GM21529 (cell line): Measurements from ENCODE around the gene DMAC2.
"Not testable (repeated sequence)": the region's sequence is repeated elsewhere in the genome, so short reads cannot be mapped to it uniquely, and the experiment has no call there.

Experiments used
- ATAC-seq: cut with Tn5 transposase; IDR thresholded peaks from one replicate; pipeline ENCODE4 v1.9.1; 2021; ENCODE audit not compliant: unreplicated experiment

The DMAC2 gene

GRCh38 chr19:41424335-41425173 is 15.2 kb downstream of the DMAC2 start:
- ATAC-seq: no peak

DNA sequence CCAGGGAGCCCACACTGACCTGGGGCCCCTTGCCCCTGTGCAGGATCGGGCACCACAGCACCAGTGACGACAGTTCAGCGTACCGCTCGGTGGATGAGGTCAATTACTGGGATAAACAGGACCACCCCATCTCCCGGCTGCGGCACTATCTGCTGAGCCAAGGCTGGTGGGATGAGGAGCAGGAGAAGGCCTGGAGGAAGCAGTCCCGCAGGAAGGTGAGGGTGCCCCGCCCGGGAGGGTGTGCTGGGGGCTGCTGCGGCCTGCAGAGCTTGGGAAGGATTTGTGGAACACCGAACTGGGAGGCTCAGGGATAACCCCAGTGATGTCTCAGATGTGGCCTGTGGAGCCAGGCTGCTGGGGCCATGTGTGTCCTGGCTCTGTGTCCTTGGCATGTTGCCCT is 16.8 kb downstream of the DMAC2 start:
- ATAC-seq: no peak

GRCh38 chr19:41422456-41422855 is 17.3 kb downstream of the DMAC2 start:
- no peak for ATAC-seq

DNA sequence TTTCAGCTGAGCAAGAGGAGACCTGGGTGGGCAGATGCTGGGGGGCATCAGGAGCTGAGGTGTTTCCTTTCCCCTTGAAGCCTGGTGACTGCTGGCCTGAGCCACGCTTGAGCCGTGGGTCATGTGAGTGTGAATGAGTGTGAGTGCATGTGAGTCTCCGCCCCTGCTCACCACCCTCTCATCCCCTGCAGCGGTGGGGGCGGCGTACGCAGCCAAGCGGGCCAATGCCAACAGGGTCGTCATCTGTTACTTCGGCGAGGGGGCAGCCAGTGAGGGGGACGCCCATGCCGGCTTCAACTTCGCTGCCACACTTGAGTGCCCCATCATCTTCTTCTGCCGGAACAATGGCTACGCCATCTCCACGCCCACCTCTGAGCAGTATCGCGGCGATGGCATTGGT is 17.7 kb downstream of the DMAC2 start:
- no peak for ATAC-seq

DNA sequence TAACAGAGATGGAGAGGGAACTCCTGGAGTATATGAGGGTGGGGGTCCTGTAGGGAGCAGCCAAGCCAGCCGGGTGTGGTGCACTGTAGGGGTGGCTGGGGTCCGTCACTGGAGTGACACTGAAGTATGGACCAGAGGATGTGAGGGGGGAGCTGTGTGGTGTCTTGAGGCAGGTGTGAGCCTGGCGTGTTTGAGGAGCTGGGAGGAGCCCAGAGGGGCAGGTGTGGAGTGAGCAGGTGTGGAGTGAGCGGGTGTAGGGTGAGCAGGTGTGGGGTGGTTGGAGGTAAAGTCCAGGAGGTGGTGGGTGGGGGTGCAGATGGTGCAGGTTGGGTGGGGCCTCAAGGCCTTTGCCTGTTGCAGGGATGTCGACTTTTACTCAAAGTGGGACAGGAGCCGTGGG is 18.4 kb downstream of the DMAC2 start:
- ATAC-seq: no peak

GRCh38 chr19:41420101-41420880 is 19.4 kb downstream of the DMAC2 start:
- no peak for ATAC-seq

DNA sequence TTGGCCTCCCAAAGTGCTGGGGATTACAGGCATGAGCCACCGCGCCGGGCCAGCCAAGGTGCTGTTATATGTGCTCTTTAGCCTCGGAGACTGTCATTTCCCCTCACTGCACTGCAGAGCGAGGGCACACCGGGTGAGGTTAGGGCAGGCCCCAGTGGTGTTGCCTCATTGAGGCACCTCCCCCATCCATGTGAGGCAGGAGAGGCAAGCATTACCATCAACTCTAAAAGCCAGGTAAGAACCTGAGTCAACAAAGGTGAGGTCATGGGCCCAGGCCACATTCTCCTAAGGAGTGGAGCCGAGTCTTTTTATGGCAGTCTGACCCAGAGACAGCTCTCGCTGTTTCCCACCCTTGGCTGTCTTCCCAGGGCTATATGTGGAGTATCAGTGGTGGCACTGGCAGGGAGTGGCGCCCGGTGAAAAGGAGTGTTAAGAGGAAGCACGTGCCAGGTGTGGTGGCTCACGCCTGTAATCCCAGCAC is 23.5 kb downstream of the DMAC2 start:
- ATAC-seq: no peak

- no peak for ATAC-seq
Measured at GRCh38 chr19:41415154-41415571, 24.5 kb downstream of the DMAC2 start.

GRCh38 chr19:41414461-41414860 is 25.3 kb downstream of the DMAC2 start:
- no peak for ATAC-seq

DNA sequence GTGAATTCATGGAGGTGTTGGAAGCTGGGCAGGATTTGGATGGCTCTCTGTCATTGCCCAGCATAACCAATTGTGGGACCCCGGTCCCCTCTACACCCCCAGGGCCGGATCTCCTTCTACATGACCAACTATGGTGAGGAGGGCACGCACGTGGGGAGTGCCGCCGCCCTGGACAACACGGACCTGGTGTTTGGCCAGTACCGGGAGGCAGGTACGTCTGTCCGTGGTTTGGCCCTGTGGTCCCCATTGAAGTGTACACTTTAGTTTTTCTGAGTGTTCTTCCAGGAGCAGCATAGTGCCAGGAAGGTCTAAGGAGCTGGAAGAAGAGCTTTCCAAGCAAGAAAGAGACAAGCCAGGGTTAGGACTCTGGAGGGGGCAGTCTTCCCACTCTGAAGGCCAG is 25.8 kb downstream of the DMAC2 start:
- ATAC-seq: no peak

DNA sequence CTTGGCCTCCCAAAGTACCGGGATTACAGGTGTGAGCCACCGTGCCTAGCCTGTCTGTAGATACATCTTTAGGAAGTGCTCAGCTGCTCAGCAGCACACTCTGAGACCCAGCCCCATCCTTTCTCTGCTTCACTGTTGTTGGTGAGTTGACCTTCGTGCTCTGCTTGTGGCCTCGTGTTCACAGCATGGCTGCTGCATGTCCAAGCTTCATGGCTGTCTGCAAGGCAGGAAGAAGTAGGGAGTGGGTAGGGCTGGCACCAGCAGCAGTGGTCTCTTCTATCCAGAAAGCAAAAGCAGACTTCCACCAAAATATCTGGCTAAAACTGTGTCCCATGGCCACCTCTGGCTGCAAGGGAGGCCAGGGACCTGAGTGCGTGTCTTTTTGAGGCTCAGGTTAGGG is 26.8 kb downstream of the DMAC2 start:
- ATAC-seq: no peak

GRCh38 chr19:41411968-41412265 is 27.8 kb downstream of the DMAC2 start:
- no peak for ATAC-seq

DNA sequence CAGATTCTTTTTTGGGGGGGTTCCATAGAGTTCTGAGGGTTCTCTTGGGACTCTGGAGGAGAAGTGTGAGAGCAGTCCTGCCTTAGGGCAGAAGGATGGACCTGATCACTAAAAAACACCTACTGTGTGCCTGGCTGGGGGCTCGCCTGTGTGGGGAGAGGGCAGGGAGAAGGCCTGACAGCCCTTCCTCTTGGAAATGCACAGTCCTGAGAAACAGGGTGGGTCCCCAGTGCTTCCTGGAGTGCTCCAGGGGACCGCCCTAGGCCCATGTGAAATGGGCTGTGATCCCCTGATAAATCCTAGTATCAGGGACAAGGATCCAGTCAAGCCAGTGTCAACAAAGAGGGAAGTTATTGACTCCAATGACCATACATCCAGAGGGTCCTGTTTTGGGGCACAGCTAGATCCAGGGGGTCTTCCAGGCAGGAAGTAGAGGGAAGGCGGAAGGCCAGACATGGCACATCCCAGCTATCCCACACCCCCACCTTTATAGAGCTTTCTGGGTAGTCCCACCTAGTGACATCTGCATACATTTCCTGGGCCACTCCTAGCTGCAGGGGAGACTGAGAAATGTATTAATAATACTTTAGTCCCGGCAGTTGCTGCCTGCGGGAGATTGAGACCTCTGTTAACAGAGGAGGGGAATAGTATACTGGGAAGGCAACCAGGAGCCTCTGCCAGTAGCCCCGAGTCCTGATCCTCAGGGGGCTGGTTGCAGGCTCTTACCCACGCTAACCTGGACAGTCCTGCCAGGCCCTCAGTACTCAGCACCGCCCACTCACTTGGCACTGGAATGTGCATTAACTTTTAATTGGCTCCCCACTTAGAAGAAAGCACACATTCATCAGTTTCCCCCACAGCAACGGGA is 28.4 kb downstream of the DMAC2 start:
- no peak for ATAC-seq

DNA sequence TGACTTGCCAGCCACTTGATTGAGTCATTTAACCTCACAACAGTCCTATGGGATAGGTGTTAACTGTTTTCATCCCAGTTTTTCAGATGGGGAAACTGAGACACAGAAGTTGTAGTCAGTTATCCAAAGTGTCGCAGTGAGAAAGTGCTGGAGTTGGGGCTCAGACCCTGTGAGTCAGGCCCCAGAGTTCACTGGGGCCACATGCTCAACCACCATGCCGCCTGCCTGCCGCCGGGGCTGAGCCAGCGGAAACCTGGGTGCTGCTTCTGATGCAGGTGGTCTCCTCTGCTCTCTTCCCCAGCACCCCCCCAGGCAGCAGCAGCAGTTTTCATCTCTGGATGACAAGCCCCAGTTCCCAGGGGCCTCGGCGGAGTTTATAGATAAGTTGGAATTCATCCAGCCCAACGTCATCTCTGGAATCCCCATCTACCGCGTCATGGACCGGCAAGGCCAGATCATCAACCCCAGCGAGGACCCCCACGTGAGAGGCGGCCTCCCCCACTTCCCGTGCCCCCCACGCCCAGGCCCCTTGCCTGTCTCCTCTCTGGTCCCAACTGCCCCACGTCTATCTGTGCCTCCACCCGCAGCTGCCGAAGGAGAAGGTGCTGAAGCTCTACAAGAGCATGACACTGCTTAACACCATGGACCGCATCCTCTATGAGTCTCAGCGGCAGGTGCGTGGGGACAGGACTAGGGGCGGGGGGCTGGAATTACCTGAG is 29.2 kb downstream of the DMAC2 start:
- ATAC-seq: no peak

DNA sequence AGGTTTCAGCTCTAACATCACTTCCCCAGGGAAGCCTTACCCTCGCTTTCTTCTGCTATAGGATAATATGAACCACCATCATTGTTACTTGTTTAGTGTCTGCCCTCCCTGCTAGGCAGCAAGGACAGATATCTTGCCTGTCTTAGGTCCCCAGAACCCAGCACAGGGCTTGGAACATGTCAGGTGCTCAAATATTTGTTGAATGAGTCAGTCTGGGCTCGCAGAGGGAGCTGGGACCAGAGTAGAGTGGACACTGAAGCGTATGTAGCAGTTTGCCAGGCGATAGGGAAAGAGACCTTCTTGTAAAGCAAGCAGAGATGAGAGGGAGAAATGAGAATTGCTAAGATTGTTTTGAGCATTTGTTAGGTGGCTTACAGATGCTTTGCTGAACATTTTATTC is 30.4 kb downstream of the DMAC2 start:
- ATAC-seq: no peak

DNA sequence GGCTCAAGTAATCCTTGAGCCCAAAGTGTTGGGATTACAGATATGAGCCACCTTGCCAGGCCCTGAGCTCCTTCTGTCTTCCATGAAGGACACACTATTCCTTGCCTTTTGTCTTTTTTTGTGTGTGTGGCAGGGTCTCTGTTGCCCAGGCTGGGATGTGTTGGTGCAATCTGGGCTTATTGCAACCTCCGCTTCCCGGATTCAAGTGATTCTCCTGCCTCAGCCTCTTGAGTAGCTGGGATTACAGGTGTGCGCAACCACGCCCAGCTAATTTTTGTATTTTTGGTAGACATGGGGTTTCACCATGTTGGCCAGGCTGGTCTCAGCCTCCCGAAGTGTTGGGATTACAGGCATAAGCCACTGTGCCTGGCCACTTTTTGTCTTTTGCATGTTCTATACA is 30.9 kb downstream of the DMAC2 start:
- ATAC-seq: not testable (repeated sequence)

DNA sequence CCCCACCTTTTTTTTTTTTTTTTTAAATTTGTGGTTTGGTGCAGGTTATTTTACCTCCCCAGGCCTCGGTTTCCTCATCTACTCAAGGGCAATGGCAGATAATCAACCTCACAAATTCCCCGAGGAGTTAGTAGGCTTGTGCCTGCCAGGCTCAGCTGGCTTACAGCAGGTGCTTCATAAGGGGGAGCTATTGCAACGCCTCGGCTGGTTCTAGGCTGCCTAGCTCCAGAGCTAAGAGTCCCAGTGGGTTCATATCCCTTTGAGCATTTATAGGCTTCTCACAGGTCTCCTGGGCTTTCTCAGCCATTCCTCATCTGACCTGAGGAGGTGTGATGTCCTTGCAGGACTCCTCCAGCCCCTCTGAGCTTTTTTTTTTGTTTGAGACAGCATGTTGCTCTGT is 31.5 kb downstream of the DMAC2 start:
- no peak for ATAC-seq

- ATAC-seq: no peak
Measured at GRCh38 chr19:41407271-41407670, 32.4 kb downstream of the DMAC2 start.

DNA sequence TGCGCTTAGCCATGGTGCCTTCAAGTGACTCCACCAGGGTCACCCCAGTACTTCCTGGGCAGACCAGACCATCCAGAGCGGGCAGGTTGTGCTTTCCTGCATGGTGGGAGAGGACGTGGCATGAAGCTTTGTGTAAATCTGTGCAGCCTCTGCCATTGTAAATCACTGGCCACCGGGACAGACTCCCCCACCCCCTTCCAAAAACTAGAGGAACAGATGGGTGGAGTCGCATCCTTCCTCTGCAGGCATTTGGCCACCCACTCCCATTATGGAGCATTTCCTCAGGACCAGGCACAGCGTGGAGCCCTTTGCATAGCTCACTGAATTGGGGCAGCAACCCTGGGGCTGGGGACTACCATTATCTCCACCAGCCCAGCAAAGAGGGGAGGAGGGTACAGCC is 33.9 kb downstream of the DMAC2 start:
- no peak for ATAC-seq

DNA sequence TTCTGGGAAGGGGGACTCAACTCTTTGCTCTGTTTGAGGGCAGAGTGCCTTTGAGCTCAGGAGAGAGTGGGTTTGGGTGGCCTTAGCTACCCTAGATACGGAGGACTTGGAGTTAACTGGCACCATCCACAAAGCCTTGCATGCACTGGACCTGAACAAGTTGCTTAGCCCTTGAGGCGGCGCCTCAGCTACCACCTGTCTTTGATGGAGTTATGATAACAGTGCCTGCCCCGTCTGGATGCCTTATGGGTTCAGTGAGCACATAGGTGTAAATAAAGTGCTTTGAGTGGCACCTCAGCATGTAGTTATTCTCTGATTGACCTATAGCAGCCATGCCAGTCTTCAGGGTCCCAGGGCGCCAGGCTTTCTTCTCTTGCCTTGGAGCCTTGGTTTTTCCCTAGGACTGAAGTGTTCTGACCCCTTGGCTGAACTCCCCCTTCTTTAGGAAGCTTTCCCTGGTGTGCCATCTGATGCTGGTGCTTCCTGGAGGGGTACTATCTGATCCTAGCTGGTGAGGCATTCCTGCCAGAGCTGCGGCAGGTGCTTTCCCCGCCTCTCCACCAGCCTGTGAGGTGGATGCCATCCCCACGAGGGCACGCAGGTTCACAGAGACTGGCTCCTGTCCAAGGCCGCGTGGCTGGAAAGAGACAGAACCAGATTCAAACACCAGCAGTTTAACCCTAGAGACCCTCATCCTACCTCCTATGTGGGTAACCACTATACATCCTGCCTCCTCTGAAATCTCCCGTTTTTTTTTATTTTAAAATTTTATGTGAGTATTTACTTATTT is 36.3 kb downstream of the DMAC2 start:
- ATAC-seq: no peak
